ENCODE results near the gene MGAT4C.

MGAT4C gene

GRCh38 chr12:86198696-86199444 lies 57.3 kb downstream of the MGAT4C start:
- DNase-seq (ENCODE audit: extremely low read depth, insufficient read length), result no peak
- Histone ChIP-seq H3K27me3 (replicated peaks; ENCODE audit: control insufficient read depth, insufficient read depth, low read length) (no peaks in the 10 kb centered on the region), H3K36me3 (ENCODE audit: control insufficient read depth, insufficient read depth, low read length) (no peaks in the 10 kb centered on the region), H3K4me3 (replicated peaks; ENCODE audit: low read depth, low read length) (no peak overlapping the region)
- TF ChIP-seq CTCF (IDR thresholded peaks at IDR 0.05; ENCODE audit: insufficient read depth, low read length, poor library complexity, severe bottlenecking), result no peak

GRCh38 chr12:86196465-86196864 lies 59.7 kb downstream of the MGAT4C start:
- H3K36me3 ChIP-seq (ENCODE audit: control insufficient read depth, insufficient read depth, low read length), result no peaks in the 10 kb centered on the region
- DNase-seq (ENCODE audit: extremely low read depth, insufficient read length), result no peak
- H3K27me3 ChIP-seq (replicated peaks; ENCODE audit: control insufficient read depth, insufficient read depth, low read length), result no peaks in the 10 kb centered on the region
- no peak overlapping the region for H3K4me3 ChIP-seq (replicated peaks; ENCODE audit: low read depth, low read length)
- TF ChIP-seq CTCF (IDR thresholded peaks at IDR 0.05; ENCODE audit: insufficient read depth, low read length, poor library complexity, severe bottlenecking), result no peak

- TF ChIP-seq CTCF (IDR thresholded peaks at IDR 0.05; ENCODE audit: insufficient read depth, low read length, poor library complexity, severe bottlenecking), result no peak
- DNase-seq (ENCODE audit: extremely low read depth, insufficient read length), result no peak
- Histone ChIP-seq H3K27me3 (replicated peaks; ENCODE audit: control insufficient read depth, insufficient read depth, low read length) (no peaks in the 10 kb centered on the region), H3K4me3 (replicated peaks; ENCODE audit: low read depth, low read length) (no peak overlapping the region), H3K36me3 (ENCODE audit: control insufficient read depth, insufficient read depth, low read length) (no peaks in the 10 kb centered on the region)
These were observed 61.5 kb downstream of the MGAT4C start for GRCh38 chr12:86194721-86195120.

GRCh38 chr12:86193931-86194330 lies 62.3 kb downstream of the MGAT4C start:
- no peak overlapping the region for H3K4me3 ChIP-seq (replicated peaks; ENCODE audit: low read depth, low read length)
- no peak for DNase-seq (ENCODE audit: extremely low read depth, insufficient read length)
- H3K36me3 ChIP-seq (ENCODE audit: control insufficient read depth, insufficient read depth, low read length), result no peaks in the 10 kb centered on the region
- H3K27me3 ChIP-seq (replicated peaks; ENCODE audit: control insufficient read depth, insufficient read depth, low read length), result no peaks in the 10 kb centered on the region
- TF ChIP-seq CTCF (IDR thresholded peaks at IDR 0.05; ENCODE audit: insufficient read depth, low read length, poor library complexity, severe bottlenecking), result no peak

GRCh38 chr12:86188226-86188625 lies 68.0 kb downstream of the MGAT4C start:
- H3K36me3 ChIP-seq (ENCODE audit: control insufficient read depth, insufficient read depth, low read length), result no peaks in the 10 kb centered on the region
- no peak overlapping the region for H3K4me3 ChIP-seq (replicated peaks; ENCODE audit: low read depth, low read length)
- TF ChIP-seq CTCF (IDR thresholded peaks at IDR 0.05; ENCODE audit: insufficient read depth, low read length, poor library complexity, severe bottlenecking), result no peak
- no peaks in the 10 kb centered on the region for H3K27me3 ChIP-seq (replicated peaks; ENCODE audit: control insufficient read depth, insufficient read depth, low read length)
- DNase-seq (ENCODE audit: extremely low read depth, insufficient read length), result no peak

- no peak for TF ChIP-seq CTCF (IDR thresholded peaks at IDR 0.05; ENCODE audit: insufficient read depth, low read length, poor library complexity, severe bottlenecking)
- no peak for DNase-seq (ENCODE audit: extremely low read depth, insufficient read length)
- no peak overlapping the region for H3K4me3 ChIP-seq (replicated peaks; ENCODE audit: low read depth, low read length)
- H3K27me3 ChIP-seq (replicated peaks; ENCODE audit: control insufficient read depth, insufficient read depth, low read length), result no peaks in the 10 kb centered on the region
- H3K36me3 ChIP-seq (ENCODE audit: control insufficient read depth, insufficient read depth, low read length), result no peaks in the 10 kb centered on the region
These were observed 69.7 kb downstream of the MGAT4C start for GRCh38 chr12:86186449-86186848.
